ENCODE measurements around the gene BACE1-AS. TPM values are rescaled to one million over a fixed set of nuclear protein-coding genes. Genes with fewer than 3 reads are reported as not detected.
A peak's percentile ranks its signal among the peaks of the same experiment; 100 is the strongest.
"Not testable (repeated sequence)": the region's sequence is repeated elsewhere in the genome, so short reads cannot be mapped to it uniquely, and the experiment has no call there.

Gene BACE1-AS
- total RNA-seq, 1 experiment from 2014 or later = 6.9 TPM

GRCh38 chr11:117318738-117319137 is 27.6 kb downstream of the BACE1-AS start:
- no TSS peak for BruUV-seq (replicated peaks)
- Mint-ChIP-seq H3K4me1 (ENCODE audit: insufficient read depth, unreplicated experiment) (peaks cover 13% of the 10 kb centered on the region), H3K36me3 (ENCODE audit: insufficient read depth, unreplicated experiment) (peaks cover 6% of the 10 kb centered on the region), H3K27me3 (ENCODE audit: insufficient read depth, unreplicated experiment) (no peaks in the 10 kb centered on the region), H3K27ac (ENCODE audit: low read depth, unreplicated experiment) (no peak overlapping the region), H3K9me3 (ENCODE audit: unreplicated experiment) (no peaks in the 10 kb centered on the region), H3K4me3 (ENCODE audit: unreplicated experiment) (no peak overlapping the region)
- no peak for DNase-seq (ENCODE audit: unreplicated experiment)
- intact Hi-C loops (cut with micrococcal nuclease) = no loop called here
- POLR2A ChIA-PET = interaction anchor here (0.7 to 2.0 kb wide), 3 partner anchors 9 to 87 kb away, joined by 3 to 16 read pairs (median 3); partner anchors contain the start of genes CEP164 and PCSK7
- TF ChIP-seq CTCF (IDR thresholded peaks at IDR 0.05; ENCODE audit: unreplicated experiment) = no peak
- CTCF ChIA-PET = no interaction called here

- no peaks in the 10 kb centered on the region for H3K9me3 Mint-ChIP-seq (ENCODE audit: unreplicated experiment)
- peaks cover 6% of the 10 kb centered on the region for H3K36me3 Mint-ChIP-seq (ENCODE audit: insufficient read depth, unreplicated experiment)
- H3K27ac Mint-ChIP-seq (ENCODE audit: low read depth, unreplicated experiment) = no peak overlapping the region
- intact Hi-C loops (cut with micrococcal nuclease) = no loop called here
- no peaks in the 10 kb centered on the region for H3K27me3 Mint-ChIP-seq (ENCODE audit: insufficient read depth, unreplicated experiment)
- CTCF ChIA-PET = interaction anchor here (1.0 kb wide), 1 partner anchor 9 kb away, joined by 4 read pairs; the partner anchor contains the start of gene CEP164
- no peak for TF ChIP-seq CTCF (IDR thresholded peaks at IDR 0.05; ENCODE audit: unreplicated experiment)
- DNase-seq (ENCODE audit: unreplicated experiment) = peak; percentile 61
- POLR2A ChIA-PET = interaction anchor here (0.6 to 2.0 kb wide), 5 partner anchors 9 to 486 kb away, joined by 3 to 16 read pairs (median 3); partner anchors contain the start of genes CEP164 and PCSK7
- no peak overlapping the region for H3K4me3 Mint-ChIP-seq (ENCODE audit: unreplicated experiment)
- no TSS peak for BruUV-seq (replicated peaks)
- H3K4me1 Mint-ChIP-seq (ENCODE audit: insufficient read depth, unreplicated experiment) = peaks cover 13% of the 10 kb centered on the region
Observed at GRCh38 chr11:117319214-117319840, 28.2 kb downstream of the BACE1-AS start.

GRCh38 chr11:117327255-117327566 is 36.1 kb downstream of the BACE1-AS start:
- peaks cover 12% of the 10 kb centered on the region for H3K36me3 Mint-ChIP-seq (ENCODE audit: insufficient read depth, unreplicated experiment)
- CTCF ChIA-PET = interaction anchor here (0.8 to 1.0 kb wide), 2 partner anchors 16 to 221 kb away, joined by 3 to 4 read pairs; no protein-coding TSS in a partner anchor
- H3K9me3 Mint-ChIP-seq (ENCODE audit: unreplicated experiment); H3K27ac Mint-ChIP-seq (ENCODE audit: low read depth, unreplicated experiment); H3K4me1 Mint-ChIP-seq (ENCODE audit: insufficient read depth, unreplicated experiment); H3K27me3 Mint-ChIP-seq (ENCODE audit: insufficient read depth, unreplicated experiment); intact Hi-C loops (cut with micrococcal nuclease); H3K4me3 Mint-ChIP-seq (ENCODE audit: unreplicated experiment); DNase-seq (ENCODE audit: unreplicated experiment): not testable (repeated sequence)
- POLR2A ChIA-PET = interaction anchor here (0.6 to 2.2 kb wide), 11 partner anchors 8 to 445 kb away, joined by 3 to 25 read pairs (median 4); partner anchors contain the start of genes BACE1, PAFAH1B2 and SIDT2
- BruUV-seq (replicated peaks) = TSS peak; percentile 92

GRCh38 chr11:117327567-117328374 is 36.6 kb downstream of the BACE1-AS start, which contains the start of gene CEP164:
Gene CEP164, plus strand, starts transcription at chr11:117327854. Its CDS starts 10,733 bp downstream, at chr11:117338587.
- CTCF ChIA-PET = interaction anchor here (1.2 kb wide), 2 partner anchors 8 to 96 kb away, joined by 4 to 6 read pairs; partner anchors contain the start of gene PCSK7
- no peak within 1 kb of the TSS for H3K4me3 Mint-ChIP-seq (ENCODE audit: unreplicated experiment)
- peaks cover 7% of the 10 kb centered on the region for H3K4me1 Mint-ChIP-seq (ENCODE audit: insufficient read depth, unreplicated experiment)
- H3K27ac Mint-ChIP-seq (ENCODE audit: low read depth, unreplicated experiment) = no peak within 1 kb of the TSS
- intact Hi-C loops (cut with micrococcal nuclease) = no loop called here
- no peaks in the 10 kb centered on the region for H3K9me3 Mint-ChIP-seq (ENCODE audit: unreplicated experiment)
- no TSS peak for BruUV-seq (replicated peaks)
- POLR2A ChIA-PET = interaction anchor here (0.6 to 2.2 kb wide), 16 partner anchors 9 to 445 kb away, joined by 3 to 25 read pairs (median 4); partner anchors contain the start of genes BACE1, PAFAH1B2, PCSK7 and SIDT2
- DNase-seq (ENCODE audit: unreplicated experiment) = peak; percentile 97
- H3K27me3 Mint-ChIP-seq (ENCODE audit: insufficient read depth, unreplicated experiment) = no peaks in the 10 kb centered on the region
- no peak for TF ChIP-seq CTCF (IDR thresholded peaks at IDR 0.05; ENCODE audit: unreplicated experiment)
- peaks cover 13% of the 10 kb centered on the region for H3K36me3 Mint-ChIP-seq (ENCODE audit: insufficient read depth, unreplicated experiment)
